C1 segment of cervical spinal cord (tissue), 14 donors: ENCODE data around the gene PRKCE.
"Not testable (repeated sequence)": the region's sequence is repeated elsewhere in the genome, so short reads cannot be mapped to it uniquely, and the experiment has no call there.

Experiments used
- DNase-seq, 14 donors: peaks; one replicate each; lab custom pipeline; 2025; lab: John Stamatoyannopoulos, UW

The PRKCE gene

GRCh38 chr2:46181306-46181705 is 529.8 kb downstream of the PRKCE start:
- DNase-seq = no peak

DNA sequence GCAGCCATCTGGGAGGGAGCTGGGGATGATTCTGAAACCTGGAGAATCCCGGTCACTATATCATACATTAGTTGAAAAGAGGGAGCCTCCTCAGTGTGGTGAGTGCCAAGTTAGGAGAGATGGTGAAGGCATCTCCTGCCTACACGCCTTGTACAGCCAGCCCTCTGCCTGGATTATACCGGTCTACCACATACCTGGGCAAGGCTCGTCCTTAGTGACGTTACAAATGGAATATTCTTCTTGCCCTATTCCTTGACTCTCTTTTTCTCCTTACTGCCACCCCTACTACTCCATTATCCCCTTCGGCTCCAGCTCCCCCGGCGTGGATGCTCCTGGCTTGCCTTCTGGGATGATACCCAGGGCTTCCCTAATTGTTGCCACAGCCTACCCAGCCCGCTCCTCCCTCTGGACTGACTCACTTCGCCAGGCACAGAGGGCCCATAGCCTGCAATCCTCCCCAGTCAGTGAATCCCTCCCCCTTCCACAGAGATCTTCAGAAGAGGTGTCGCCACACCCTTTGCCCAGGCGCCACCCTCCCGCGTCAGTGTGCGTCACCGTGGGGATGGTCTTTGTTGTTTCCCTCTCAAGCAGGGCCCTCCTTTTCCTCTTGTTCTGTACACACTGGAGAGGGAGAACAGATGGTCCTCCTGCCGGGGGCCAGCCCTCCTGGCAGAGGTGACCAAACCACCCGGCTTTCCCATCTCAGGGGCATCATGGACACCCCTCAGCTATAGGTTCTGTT is 530.5 kb downstream of the PRKCE start:
- DNase-seq = no peak

- DNase-seq = no peak
Observed at GRCh38 chr2:46183426-46183825, 532.0 kb downstream of the PRKCE start.

DNA sequence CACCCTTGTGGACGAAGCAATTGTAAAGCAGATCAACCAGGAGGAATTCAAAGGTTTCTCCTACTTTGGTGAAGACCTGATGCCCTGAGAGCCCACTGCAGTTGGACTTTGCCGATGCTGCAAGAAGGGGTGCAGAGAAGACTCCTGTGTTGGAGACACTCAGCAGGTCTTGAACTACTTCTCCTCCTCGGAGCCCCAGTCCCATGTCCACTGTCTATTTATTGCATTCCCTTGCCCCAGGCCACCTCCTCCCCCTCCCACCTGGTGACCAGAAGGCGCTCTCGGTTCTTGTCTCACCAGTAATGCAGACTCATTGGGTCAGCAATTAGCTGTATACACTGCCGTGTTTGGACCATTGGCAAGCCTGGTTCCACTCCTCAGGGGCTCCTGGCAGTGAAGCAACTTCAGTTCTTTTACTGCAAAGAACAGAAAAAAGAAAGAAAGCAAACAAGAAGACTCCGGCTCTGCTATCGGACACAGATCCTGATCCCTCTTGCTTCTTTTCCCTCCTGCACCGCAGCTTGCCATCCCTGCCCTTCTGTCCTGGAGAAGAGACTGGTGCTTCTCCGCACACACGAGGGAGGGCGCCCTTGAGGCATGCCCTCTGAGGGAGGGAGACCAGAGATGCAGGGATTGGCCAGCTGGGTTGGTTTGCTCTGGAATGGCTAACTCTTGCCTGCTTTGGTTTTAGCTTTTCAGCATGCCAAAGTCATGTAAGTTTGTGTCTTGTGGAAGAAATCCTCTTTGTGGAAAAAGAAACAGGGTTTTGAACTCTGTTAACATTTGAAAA is 533.5 kb downstream of the PRKCE start:
- DNase-seq = no peak

- DNase-seq = peak in 6 of 14 donors; percentile 11 to 54 (median 20)
Observed at GRCh38 chr2:46187112-46187618, 535.7 kb downstream of the PRKCE start.

- DNase-seq = peak in 3 of 14 donors; percentile 10 to 62 (median 14)
Observed at GRCh38 chr2:46188041-46188716, 536.7 kb downstream of the PRKCE start.

- DNase-seq = no peak
Observed at GRCh38 chr2:46193356-46193755, 541.9 kb downstream of the PRKCE start.

DNA sequence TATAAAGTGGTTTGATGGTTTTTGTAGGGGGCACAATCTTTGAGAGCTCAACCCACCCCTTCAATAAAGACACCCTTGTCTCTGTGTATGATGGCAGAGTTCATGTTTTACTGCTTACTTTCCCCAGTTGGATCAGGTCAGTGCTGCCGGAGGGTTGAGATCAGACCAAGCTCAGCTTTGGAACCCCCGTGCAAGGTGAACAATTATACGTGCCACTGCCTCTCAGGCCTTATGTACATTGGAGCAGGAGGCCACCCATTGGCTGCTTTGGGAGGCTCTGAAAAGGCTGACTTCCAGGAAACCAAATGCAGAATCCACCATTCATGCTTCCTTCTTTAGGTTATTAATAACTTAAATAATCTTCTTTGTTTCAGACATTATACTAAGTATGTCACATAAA is 542.4 kb downstream of the PRKCE start:
- no peak for DNase-seq

- DNase-seq = no peak
Observed at GRCh38 chr2:46194856-46195255, 543.4 kb downstream of the PRKCE start.

GRCh38 chr2:46195819-46196218 is 544.3 kb downstream of the PRKCE start:
- no peak for DNase-seq

- no peak for DNase-seq
Observed at GRCh38 chr2:46196871-46197462, 545.5 kb downstream of the PRKCE start.

- no peak for DNase-seq
Observed at GRCh38 chr2:46197672-46198071, 546.2 kb downstream of the PRKCE start.

DNA sequence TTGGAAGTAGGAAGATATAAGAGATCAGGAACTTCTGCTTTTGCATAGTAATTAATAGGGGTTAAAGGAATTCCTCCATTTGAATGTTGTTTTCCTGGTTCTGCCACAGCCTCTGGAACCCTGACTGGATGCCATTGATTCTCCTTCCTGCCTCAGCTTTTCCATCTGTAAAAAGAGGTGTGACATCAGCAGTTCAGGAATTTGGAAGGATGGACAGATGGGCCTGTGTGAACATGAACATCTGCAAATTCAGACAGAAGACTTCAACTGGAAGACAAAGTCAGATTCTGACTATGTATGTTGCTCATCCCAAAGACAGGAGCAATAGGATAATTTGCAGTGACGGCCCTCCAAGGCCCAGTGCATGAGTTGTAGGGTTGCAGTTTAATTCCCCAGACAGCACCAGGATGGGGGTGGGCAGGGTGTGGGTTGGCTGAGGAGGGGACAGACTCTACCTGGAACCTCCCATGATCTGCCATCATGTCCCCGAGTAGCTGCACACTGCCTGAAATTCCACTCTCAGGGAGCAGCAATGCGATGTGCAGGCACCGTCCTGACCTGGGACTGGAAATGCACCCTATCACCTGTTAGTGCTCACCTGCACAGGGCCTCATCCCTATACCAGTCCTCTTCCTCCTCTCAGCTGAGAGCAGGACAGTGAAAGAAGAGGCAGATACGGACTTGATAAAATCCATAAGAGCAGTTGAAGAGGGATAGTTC is 546.8 kb downstream of the PRKCE start:
- DNase-seq = no peak

- DNase-seq = no peak
Observed at GRCh38 chr2:46198966-46199365, 547.5 kb downstream of the PRKCE start.

DNA sequence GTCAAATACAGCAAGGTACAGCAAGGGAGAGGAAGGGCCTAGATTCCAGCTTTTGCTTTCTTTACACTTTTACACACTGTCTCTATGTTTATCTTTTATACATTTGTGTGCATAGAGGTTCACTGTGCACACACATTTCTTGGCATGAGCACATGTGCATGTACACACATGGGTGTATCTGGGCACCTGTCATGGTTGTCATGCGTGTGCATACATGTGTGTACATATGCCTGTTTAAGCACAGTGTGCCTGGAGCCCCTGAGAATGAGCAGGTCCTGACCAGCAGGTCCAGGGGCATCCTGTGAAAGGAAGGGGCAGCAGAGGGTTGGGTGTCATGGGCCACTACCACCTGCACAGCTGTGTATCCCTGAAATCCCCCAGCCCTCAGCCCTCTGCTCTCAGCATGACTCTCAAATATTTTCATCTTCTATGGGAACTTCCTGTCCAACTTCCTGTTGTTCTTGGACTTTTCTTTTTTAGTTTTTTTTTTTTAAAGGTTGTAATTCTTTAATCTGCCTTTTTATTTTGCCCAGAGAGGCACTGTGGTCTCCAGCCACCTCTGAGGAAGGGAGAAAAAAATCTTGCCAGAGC is 548.7 kb downstream of the PRKCE start:
- no peak for DNase-seq

- DNase-seq = no peak
Observed at GRCh38 chr2:46200861-46201605, 549.6 kb downstream of the PRKCE start.

- no peak for DNase-seq
Observed at GRCh38 chr2:46202453-46202852, 551.0 kb downstream of the PRKCE start.

- DNase-seq = no peak
Observed at GRCh38 chr2:46202987-46203386, 551.5 kb downstream of the PRKCE start.

- not testable (repeated sequence) for DNase-seq
Observed at GRCh38 chr2:46203636-46204035, 552.2 kb downstream of the PRKCE start.

- DNase-seq = no peak
Observed at GRCh38 chr2:46207591-46207990, 556.1 kb downstream of the PRKCE start.
